HCT116 (cell line): Measurements from ENCODE around the gene TMOD1. TPM values are rescaled to one million over a fixed set of nuclear protein-coding genes. Genes with fewer than 3 reads are reported as not detected.

Experiments used
- ATAC-seq: fragments of 200-7000 bp; cut with Tn5 transposase; 2 replicates; pipeline ENCODE4 v1.9.1; 2020; ENCODE audit warnings: mild to moderate bottlenecking, moderate library complexity
- BruUV-seq: library from RNA; stranded (reverse); fragments of 400-500 nt; replicated peaks from 2 replicates; lab custom pipeline; 2021; lab: Mats Ljungman, UMichigan
- CTCF ChIA-PET: fragments of 300-600 bp; sonication (Branson Sonifier 250); formaldehyde crosslinking; loops from one replicate; lab custom pipeline; 2021; ENCODE audit warnings: antibody characterized with exemption; lab: Charles Lee
- POLR2A ChIA-PET: fragments of 300-600, 350-600 bp; sonication (Branson Sonifier 250); formaldehyde crosslinking; loops from one replicate; lab custom pipeline; 2021; ENCODE audit warnings: antibody characterized with exemption; lab: Charles Lee
- RAD21 ChIA-PET, 2 experiments: fragments of 300-600 bp; sonication (Branson Sonifier 250); formaldehyde crosslinking; loops; one replicate each; lab custom pipeline; 2023; ENCODE audit warnings: low total read pairs in 2 of 2; ENCODE audit not compliant: uncharacterized antibody in 2 of 2, unreplicated experiment in 2 of 2, low non-redundant PET in 1 of 2; lab: Charles Lee
- DNase-seq: peaks from one replicate; pipeline ENCODE4 v3.0.0-alpha.2; 2010; ENCODE audit warnings: low read depth, low spot score
- H2AFZ ChIP-seq: fragments of 200-600 bp; shearing (Covaris generic), sonication (generic); 2 replicates; pipeline ENCODE4 v1.6.1; 2017; ENCODE audit warnings: low read depth, mixed run types, mixed read lengths, antibody characterized with exemption, low read length; ENCODE audit not compliant: poor library complexity, severe bottlenecking
- H3K27ac ChIP-seq: 2 replicates; pipeline ENCODE4 v1.5.1; 2012; ENCODE audit warnings: low read depth, low read length
- H3K27me3 ChIP-seq: fragments of 200-600 bp; sonication (generic); 2 replicates; pipeline ENCODE4 v1.6.1; 2016; ENCODE audit warnings: mixed run types, low read length, mixed read lengths; ENCODE audit not compliant: insufficient read depth
- H3K36me3 ChIP-seq, 2 experiments: fragments of 200-500 bp in 1 of 2; fragments of 200-600 bp in 1 of 2; sonication (Bioruptor generic) in 1 of 2; sonication (generic) in 1 of 2; 2 replicates each; pipeline versions ENCODE4 v1.5.1 to v1.6.1; 2014 to 2016; ENCODE audit warnings: low read length in 2 of 2, inconsistent platforms in 1 of 2, mixed read lengths in 1 of 2, mixed run types in 1 of 2; ENCODE audit not compliant: insufficient read depth in 2 of 2, control insufficient read depth in 1 of 2
- H3K4me1 ChIP-seq, 2 experiments: fragments of 200-600 bp in 1 of 2; sonication (generic) in 1 of 2; 2 replicates each; pipeline versions ENCODE4 v1.5.1 to v1.6.1; 2012 to 2017; ENCODE audit warnings: low read length in 2 of 2, inconsistent platforms in 1 of 2, mild to moderate bottlenecking in 1 of 2, mixed read lengths in 1 of 2, mixed run types in 1 of 2, moderate library complexity in 1 of 2; ENCODE audit not compliant: insufficient read depth in 2 of 2, control insufficient read depth in 1 of 2
- H3K4me2 ChIP-seq: fragments of 200-600 bp; sonication (generic); 2 replicates; pipeline ENCODE4 v1.6.1; 2017; ENCODE audit warnings: mixed run types, low read length, mixed read lengths
- H3K4me3 ChIP-seq, 2 experiments: fragments of 200-600 bp in 1 of 2; sonication (generic) in 1 of 2; replicated peaks in 1 of 2; 2 replicates each; pipeline ENCODE4 v1.5.1; 2011 to 2016; ENCODE audit warnings: low read length in 2 of 2, control low read depth in 1 of 2, low read depth in 1 of 2, mild to moderate bottlenecking in 1 of 2, mixed read lengths in 1 of 2, mixed run types in 1 of 2
- H3K79me2 ChIP-seq: fragments of 200-600 bp; sonication (generic); 2 replicates; pipeline ENCODE4 v1.6.1; 2017; ENCODE audit warnings: mild to moderate bottlenecking, mixed run types, low read length, moderate library complexity, mixed read lengths; ENCODE audit not compliant: insufficient read depth
- H3K9ac ChIP-seq: fragments of 200-600 bp; sonication (generic); 2 replicates; pipeline ENCODE4 v1.6.1; 2016; ENCODE audit warnings: low read length, mixed read lengths
- H3K9me2 ChIP-seq: fragments of 200-600 bp; sonication (generic), shearing (Covaris generic); 2 replicates; pipeline ENCODE4 v1.6.1; 2017; ENCODE audit warnings: mixed run types, mild to moderate bottlenecking, moderate library complexity; ENCODE audit not compliant: insufficient read depth
- H3K9me3 ChIP-seq, 2 experiments: fragments of 200-500 bp in 1 of 2; fragments of 200-600 bp in 1 of 2; sonication (Bioruptor generic) in 1 of 2; sonication (generic) in 1 of 2; 2 replicates each; pipeline ENCODE4 v1.6.1; 2014 to 2017; ENCODE audit warnings: low read length in 2 of 2, mixed read lengths in 2 of 2, inconsistent platforms in 1 of 2, low read depth in 1 of 2, mild to moderate bottlenecking in 1 of 2, mixed run types in 1 of 2, moderate library complexity in 1 of 2; ENCODE audit not compliant: control insufficient read depth in 1 of 2, insufficient read depth in 1 of 2
- H4K20me1 ChIP-seq: fragments of 200-600 bp; sonication (generic), shearing (Covaris generic); 2 replicates; pipeline ENCODE4 v1.6.1; 2017; ENCODE audit warnings: mixed run types, mild to moderate bottlenecking, moderate library complexity; ENCODE audit not compliant: insufficient read depth
- JUND ChIP-seq: IDR thresholded peaks from 2 replicates; pipeline ENCODE4 v1.6.1; 2012
- YY1 ChIP-seq: IDR thresholded peaks from 2 replicates; pipeline ENCODE4 v1.6.1; 2011; ENCODE audit warnings: low read length, low read depth, moderate library complexity, mild to moderate bottlenecking; ENCODE audit not compliant: insufficient replicate concordance; ENCODE audit errors: extremely low read depth
- ZNF274 ChIP-seq: fragments of 200-500 bp; sonication (Bioruptor generic); IDR thresholded peaks from 2 replicates; pipeline ENCODE4 v1.6.1; 2014; ENCODE audit warnings: mild to moderate bottlenecking, low read depth, low read length, inconsistent platforms
- intact Hi-C: fragments of 100-400 bp; cut with micrococcal nuclease; formaldehyde crosslinking; loops from 2 replicates; pipeline ENCODE4 v1.10.0; 2022
- total RNA-seq: library from RNA; stranded (reverse); gene quantifications from one replicate; pipeline ENCODE4 v1.2.1, GENCODE V29; 2021; ENCODE audit not compliant: unreplicated experiment
- TF ChIP-seq, protein P1 (sequence below), 3 experiments: fragments of 200-600 bp in 1 of 3; sonication (generic) in 1 of 3; IDR thresholded peaks in 2 of 3; conservative IDR thresholded peaks in 1 of 3; 2 replicates each; pipeline ENCODE4 v1.5.1; 2012 to 2017; ENCODE audit warnings: low read depth in 2 of 3, low read length in 2 of 3, antibody characterized with exemption in 1 of 3, borderline replicate concordance in 1 of 3, control low read depth in 1 of 3, mild to moderate bottlenecking in 1 of 3, mixed read lengths in 1 of 3, mixed run types in 1 of 3, moderate library complexity in 1 of 3; ENCODE audit not compliant: insufficient read depth in 1 of 3

The TMOD1 gene
- total RNA-seq, 1 experiment from 2014 or later = 4.4 TPM

DNA sequence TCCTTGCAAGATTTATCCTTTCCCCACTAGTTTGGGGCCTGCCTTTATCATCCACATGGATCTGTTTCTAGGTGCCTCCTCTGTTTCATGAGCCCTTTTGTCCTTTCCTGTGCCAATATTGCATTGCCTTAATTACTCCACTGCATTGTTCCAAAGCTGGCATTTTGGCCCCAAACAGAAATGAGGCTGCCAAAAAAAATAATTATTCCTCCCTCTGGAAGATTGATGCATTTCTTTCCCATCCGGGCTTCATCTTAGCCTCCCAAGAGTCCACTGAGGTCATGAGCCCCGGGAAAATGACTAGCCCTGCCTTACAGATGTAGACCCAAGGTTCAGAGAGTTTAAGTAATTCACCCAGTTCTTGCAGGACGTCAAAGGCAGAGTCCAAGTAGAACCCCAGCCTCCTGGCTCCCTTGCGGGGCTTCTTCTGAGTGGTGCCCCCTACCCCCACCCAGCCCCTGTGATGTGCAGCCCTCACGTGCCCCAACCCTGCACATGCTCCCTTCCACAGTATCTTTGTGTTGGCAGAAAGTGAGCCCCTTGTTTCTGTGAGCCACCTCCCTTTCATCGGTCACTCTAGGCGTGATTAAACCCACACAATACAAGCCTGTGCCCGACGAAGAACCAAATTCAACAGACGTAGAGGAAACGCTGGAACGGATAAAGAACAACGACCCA lies 62.1 kb downstream of the TMOD1 start:
- DNase-seq = no peak
- CTCF ChIA-PET = no interaction called here
- H3K4me2 ChIP-seq = no peak overlapping the region
- H3K9ac ChIP-seq = no peak overlapping the region
- H4K20me1 ChIP-seq = no peaks in the 10 kb centered on the region
- no peak overlapping the region for H3K4me3 ChIP-seq
- H3K36me3 ChIP-seq = no peaks in the 10 kb centered on the region
- no peak for TF ChIP-seq ZNF274
- TF ChIP-seq JUND = no peak
- TF ChIP-seq YY1 = no peak
- TF ChIP-seq, protein P1, sequence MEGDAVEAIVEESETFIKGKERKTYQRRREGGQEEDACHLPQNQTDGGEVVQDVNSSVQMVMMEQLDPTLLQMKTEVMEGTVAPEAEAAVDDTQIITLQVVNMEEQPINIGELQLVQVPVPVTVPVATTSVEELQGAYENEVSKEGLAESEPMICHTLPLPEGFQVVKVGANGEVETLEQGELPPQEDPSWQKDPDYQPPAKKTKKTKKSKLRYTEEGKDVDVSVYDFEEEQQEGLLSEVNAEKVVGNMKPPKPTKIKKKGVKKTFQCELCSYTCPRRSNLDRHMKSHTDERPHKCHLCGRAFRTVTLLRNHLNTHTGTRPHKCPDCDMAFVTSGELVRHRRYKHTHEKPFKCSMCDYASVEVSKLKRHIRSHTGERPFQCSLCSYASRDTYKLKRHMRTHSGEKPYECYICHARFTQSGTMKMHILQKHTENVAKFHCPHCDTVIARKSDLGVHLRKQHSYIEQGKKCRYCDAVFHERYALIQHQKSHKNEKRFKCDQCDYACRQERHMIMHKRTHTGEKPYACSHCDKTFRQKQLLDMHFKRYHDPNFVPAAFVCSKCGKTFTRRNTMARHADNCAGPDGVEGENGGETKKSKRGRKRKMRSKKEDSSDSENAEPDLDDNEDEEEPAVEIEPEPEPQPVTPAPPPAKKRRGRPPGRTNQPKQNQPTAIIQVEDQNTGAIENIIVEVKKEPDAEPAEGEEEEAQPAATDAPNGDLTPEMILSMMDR (IDR thresholded peaks at IDR 0.05 in 2 of 3, conservative IDR thresholded peaks at IDR 0.05 in 1 of 3; ENCODE audit: borderline replicate concordance in 1 of 3, insufficient read depth in 1 of 3, low read depth in 2 of 3, low read length in 2 of 3) = no peak
- TF ChIP-seq, all 23 proteins: peak for 0
- ATAC-seq = no peak
- Histone ChIP-seq H3K4me1 (peaks cover 3 to 9% of the 10 kb centered on the region in 2 experiments; a peak in 3 of 4 replicates), H2AFZ (no peak overlapping the region), H3K27me3 (no peaks in the 10 kb centered on the region), H3K9me2 (no peaks in the 10 kb centered on the region), H3K27ac (no peak overlapping the region), H3K9me3 (no peaks in the 10 kb centered on the region), H3K79me2 (no peaks in the 10 kb centered on the region)
- BruUV-seq = no TSS peak
- intact Hi-C loops = no loop called here
- POLR2A ChIA-PET = no interaction called here
- RAD21 ChIA-PET = no interaction called here
